ENCODE data around the gene PCGF2. TPM values are rescaled to one million over a fixed set of nuclear protein-coding genes. Genes with fewer than 3 reads are reported as not detected.
A peak's percentile ranks its signal among the peaks of the same experiment; 100 is the strongest.

PCGF2 gene
- total and polyA plus RNA-seq, 9 of the 15 experiments (the other 6 are each of a cell fraction or from before 2014, with no cell fraction given) = 1.3 to 33.4 (median 7.0) TPM

DNA sequence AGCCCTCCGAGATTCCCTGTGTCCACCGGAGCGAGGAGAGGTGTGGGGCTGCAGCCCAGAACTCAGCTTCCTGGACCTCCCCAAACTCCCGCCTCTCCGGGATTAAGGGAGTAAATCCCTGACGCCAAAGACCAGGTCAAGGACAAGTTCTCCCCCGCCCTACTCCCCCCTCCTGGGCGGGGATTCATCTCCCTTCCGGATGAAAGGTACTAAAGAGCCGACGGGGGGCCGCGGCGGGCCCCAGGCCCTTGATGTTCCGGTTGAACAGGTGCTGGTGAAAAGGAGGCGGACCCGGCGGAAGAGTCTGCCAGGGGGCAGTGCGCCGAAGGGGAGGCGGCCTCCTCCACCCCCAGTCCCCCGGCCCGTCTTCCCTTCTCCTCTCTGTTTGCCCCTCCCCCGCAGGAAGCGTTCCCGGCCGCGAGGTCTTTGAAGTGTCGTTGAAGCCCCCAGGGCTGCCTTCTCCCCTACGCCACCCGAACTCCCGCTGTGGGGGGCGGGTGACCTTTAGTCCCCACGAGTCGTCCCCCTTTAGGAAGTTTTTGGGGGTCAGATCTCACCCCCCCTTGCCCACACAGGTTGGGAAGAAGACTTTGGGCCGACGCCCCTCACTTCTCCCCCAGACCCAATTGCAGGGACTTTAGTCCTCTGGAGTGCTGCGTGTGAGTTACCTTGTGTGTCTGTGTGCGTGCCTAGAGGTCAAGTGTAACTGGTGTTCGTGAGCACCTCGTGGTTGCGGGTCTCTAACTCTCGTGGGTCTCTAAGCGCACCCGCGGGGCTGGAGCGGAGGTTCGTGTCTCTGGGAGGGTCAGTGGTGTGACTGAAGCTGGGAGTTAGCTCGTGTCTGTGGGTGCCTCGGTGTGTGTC is 44.2 kb downstream of the PCGF2 start (continued):
- TF ChIP-seq CTCFL (IDR thresholded peaks at IDR 0.05; ENCODE audit: borderline replicate concordance, insufficient read depth, low read depth, low read length, poor library complexity, severe bottlenecking) (peak; percentile 11), GATAD2A (IDR thresholded peaks at IDR 0.05) (0 out of 2 replicates have a peak, but pooled peaks have one; percentile 39), MCM5 (IDR thresholded peaks at IDR 0.05; ENCODE audit: low read depth) (no peak), ELF1 (tag; IDR thresholded peaks at IDR 0.05) (peak; percentile 75), MYC (IDR thresholded peaks at IDR 0.05; ENCODE audit: low read depth, low read length) (peak; percentile 57), MYC (CRISPR knock-in tag; IDR thresholded peaks at IDR 0.05; ENCODE audit: borderline replicate concordance, low read depth) (no peak), TRIM24 (IDR thresholded peaks at IDR 0.05) (no peak), IRF2 (CRISPR knock-in tag; IDR thresholded peaks at IDR 0.05) (no peak), ZSCAN29 (IDR thresholded peaks at IDR 0.05) (0 out of 2 replicates have a peak, but pooled peaks have one; percentile 22), CC2D1A (IDR thresholded peaks at IDR 0.05) (peak; percentile 50; the same call in 1 of the 2 replicates), SMARCB1 (IDR thresholded peaks at IDR 0.05; ENCODE audit: insufficient read length, low read depth) (no peak), RB1 (IDR thresholded peaks at IDR 0.05; ENCODE audit: low read depth) (0 out of 2 replicates have a peak, but pooled peaks have one; percentile 11), RBFOX2 (IDR thresholded peaks at IDR 0.05; ENCODE audit: low read depth, low read length) (peak; percentile 80), ZNF764 (CRISPR knock-in tag; IDR thresholded peaks at IDR 0.05; ENCODE audit: low read depth) (no peak), MXI1 (IDR thresholded peaks at IDR 0.05; ENCODE audit: low read depth, low read length) (peak; percentile 37; the same call in 1 of the 2 replicates), HDAC3 (IDR thresholded peaks at IDR 0.05; ENCODE audit: borderline replicate concordance, partially characterized antibody) (no peak), KDM1A (IDR thresholded peaks at IDR 0.05) (peak; percentile 81 to 91), KHSRP (IDR thresholded peaks at IDR 0.05) (no peak), NR4A1 (CRISPR knock-in tag; IDR thresholded peaks at IDR 0.05) (no peak), NR4A1 (tag; IDR thresholded peaks at IDR 0.05) (peak; percentile 23; the same call in 1 of the 2 replicates), HNRNPUL1 (IDR thresholded peaks at IDR 0.05; ENCODE audit: low read length) (no peak), DMBX1 (CRISPR knock-in tag; IDR thresholded peaks at IDR 0.05; ENCODE audit: borderline replicate concordance) (no peak), PHF21A (IDR thresholded peaks at IDR 0.05; ENCODE audit: borderline replicate concordance, low read depth) (peak; percentile 40; the same call in 1 of the 2 replicates), TRIM28 (IDR thresholded peaks at IDR 0.05) (peak; percentile 48; the same call in 1 of the 2 replicates), SAFB (IDR thresholded peaks at IDR 0.05; ENCODE audit: borderline replicate concordance, low read depth, low read length) (peak; percentile 66; the same call in 1 of the 2 replicates), ZKSCAN1 (IDR thresholded peaks at IDR 0.05; ENCODE audit: low read depth, low read length) (no peak; the same call in 1 of the 2 replicates), ZFP36 (IDR thresholded peaks at IDR 0.05; ENCODE audit: low read depth, low read length, partially characterized antibody) (peak; percentile 100)
- TF ChIP-seq, protein P1, sequence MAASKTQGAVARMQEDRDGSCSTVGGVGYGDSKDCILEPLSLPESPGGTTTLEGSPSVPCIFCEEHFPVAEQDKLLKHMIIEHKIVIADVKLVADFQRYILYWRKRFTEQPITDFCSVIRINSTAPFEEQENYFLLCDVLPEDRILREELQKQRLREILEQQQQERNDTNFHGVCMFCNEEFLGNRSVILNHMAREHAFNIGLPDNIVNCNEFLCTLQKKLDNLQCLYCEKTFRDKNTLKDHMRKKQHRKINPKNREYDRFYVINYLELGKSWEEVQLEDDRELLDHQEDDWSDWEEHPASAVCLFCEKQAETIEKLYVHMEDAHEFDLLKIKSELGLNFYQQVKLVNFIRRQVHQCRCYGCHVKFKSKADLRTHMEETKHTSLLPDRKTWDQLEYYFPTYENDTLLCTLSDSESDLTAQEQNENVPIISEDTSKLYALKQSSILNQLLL (CRISPR knock-in tag; IDR thresholded peaks at IDR 0.05; ENCODE audit: borderline replicate concordance) = no peak

All from K562 (cell line).